T-cell (primary cell): Measurements from ENCODE around the gene RPTOR. TPM values are rescaled to one million over a fixed set of nuclear protein-coding genes. Genes with fewer than 3 reads are reported as not detected.

ENCODE experiments used
- ATAC-seq, 4 experiments: fragments of 200-7000 bp in 3 of 4; fragments of 150-1000 bp in 1 of 4; cut with Tn5 transposase; replicated peaks in 1 of 4; 1 replicate in 3 of 4; 2 replicates in 1 of 4; pipeline ENCODE4 v1.10.0; 2021; ENCODE audit warnings: moderate library complexity in 3 of 4, mild to moderate bottlenecking in 2 of 4, moderate number of reproducible peaks in 1 of 4
- CTCF ChIA-PET, 2 donors: fragments of 300-600 bp; sonication (Branson Sonifier 250); formaldehyde crosslinking; loops; one replicate each; lab custom pipeline; 2022; ENCODE audit warnings: antibody characterized with exemption in 2 of 2; lab: Charles Lee
- POLR2A ChIA-PET, 2 donors: fragments of 300-600 bp; sonication (Branson Sonifier 250); formaldehyde crosslinking; loops; one replicate each; lab custom pipeline; 2022; ENCODE audit warnings: antibody characterized with exemption in 2 of 2; lab: Charles Lee
- DNase-seq, 35 experiments: peaks; one replicate each; pipeline versions ENCODE4 v3.0.0 to v3.0.0-alpha.2; 2013 to 2023
- H3K27ac ChIP-seq: one replicate; pipeline ENCODE4 v1.5.1; 2013; ENCODE audit warnings: low read length
- H3K27me3 ChIP-seq, 2 experiments: replicated peaks in 1 of 2; 1 replicate in 1 of 2; 2 replicates in 1 of 2; pipeline versions ENCODE4 v1.6.1 to v1.7.0; 2013; ENCODE audit warnings: low read length in 1 of 2, mixed read lengths in 1 of 2; ENCODE audit not compliant: control insufficient read depth in 2 of 2, insufficient read depth in 2 of 2; ENCODE audit errors: extremely low read depth in 1 of 2
- H3K36me3 ChIP-seq, 2 donors: 1 replicate in 1 of 2; 2 replicates in 1 of 2; pipeline versions ENCODE4 v1.6.1 to v1.7.0; 2013; ENCODE audit warnings: low read length in 1 of 2; ENCODE audit not compliant: control insufficient read depth in 2 of 2, insufficient read depth in 1 of 2; ENCODE audit errors: extremely low read depth in 1 of 2
- H3K4me1 ChIP-seq, 2 experiments: 1 replicate in 1 of 2; 2 replicates in 1 of 2; pipeline versions ENCODE4 v1.6.1 to v1.7.0; 2013; ENCODE audit warnings: low read length in 2 of 2, mixed read lengths in 1 of 2; ENCODE audit not compliant: insufficient read depth in 2 of 2, control insufficient read depth in 1 of 2; ENCODE audit errors: extremely low read depth in 1 of 2
- H3K4me3 ChIP-seq, 2 donors: 1 replicate in 1 of 2; 2 replicates in 1 of 2; pipeline versions ENCODE4 v1.5.1 to v1.7.0; 2013; ENCODE audit warnings: mild to moderate bottlenecking in 2 of 2, low read length in 1 of 2, moderate library complexity in 1 of 2; ENCODE audit not compliant: control insufficient read depth in 1 of 2; ENCODE audit errors: extremely low read depth in 1 of 2
- H3K9me3 ChIP-seq: 2 replicates; pipeline ENCODE4 v1.7.0; 2013
- H3K27ac Mint-ChIP-seq, 2 donors: one replicate each; pipeline ENCODE4 v1.8.0; 2020 to 2021; ENCODE audit warnings: mild to moderate bottlenecking in 2 of 2, mixed read lengths in 2 of 2
- H3K27me3 Mint-ChIP-seq, 2 donors: one replicate each; pipeline ENCODE4 v1.8.0; 2021 to 2022; ENCODE audit warnings: mixed read lengths in 2 of 2
- H3K36me3 Mint-ChIP-seq: one replicate; pipeline ENCODE4 v1.8.0; 2021; ENCODE audit warnings: mixed read lengths
- H3K4me1 Mint-ChIP-seq, 3 donors: one replicate each; pipeline ENCODE4 v1.8.0; 2020 to 2022; ENCODE audit warnings: mixed read lengths in 3 of 3, mild to moderate bottlenecking in 1 of 3
- H3K4me3 Mint-ChIP-seq, 3 donors: one replicate each; pipeline ENCODE4 v1.8.0; 2020 to 2022; ENCODE audit warnings: mild to moderate bottlenecking in 3 of 3, mixed read lengths in 3 of 3, moderate library complexity in 3 of 3
- H3K9me3 Mint-ChIP-seq, 3 donors: one replicate each; pipeline ENCODE4 v1.8.0; 2020 to 2022; ENCODE audit warnings: mixed read lengths in 3 of 3
- WGBS: methylation state at CpG from one replicate; pipeline ENCODE4 v1.1.5; 2013; ENCODE audit warnings: missing lambda C conversion rate; ENCODE audit not compliant: insufficient coverage; 5-methylcytosine and 5-hydroxymethylcytosine counted together
- total RNA-seq, 35 experiments: library from RNA in 6 of 35; stranded (reverse) in 6 of 35; fragments of 120-200 nt in 1 of 35; gene quantifications; one replicate each; pipeline versions ENCODE4 v1.2.1 to v1.2.4 and lab custom pipeline; 2013 to 2026

RPTOR gene
- total RNA-seq, 5 donors from 2014 or later (not counting 1 experiment from before 2014, with no cell fraction given), result 59.4 to 76.8 (median 71.4) TPM

DNA sequence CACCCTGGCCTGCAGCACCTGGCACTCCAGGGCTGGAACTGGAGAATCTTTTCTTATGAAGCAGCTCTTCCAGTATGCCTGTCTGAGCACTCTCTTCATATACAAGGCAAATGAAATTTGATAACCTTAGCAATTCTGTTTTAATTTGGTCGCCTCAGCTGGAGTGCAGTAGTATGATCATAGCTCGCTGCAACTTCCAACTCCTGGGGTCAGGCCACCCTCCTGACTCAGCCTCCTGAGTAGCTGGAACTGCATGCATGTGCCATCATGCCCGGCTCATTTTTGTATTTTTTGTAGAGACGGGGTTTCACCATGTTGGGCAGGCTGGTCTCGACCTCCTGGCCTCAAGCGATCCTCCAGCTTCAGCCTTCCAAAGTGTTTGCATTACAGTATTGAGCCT is 306.2 kb downstream of the RPTOR start:
- ChIA-PET POLR2A (no interaction called here), CTCF (no interaction called here)
- Mint-ChIP-seq H3K36me3 (peaks cover 31% of the 10 kb centered on the region), H3K4me1 (peaks cover 49 to 68% (median 58%) of the 10 kb centered on the region in 3 donors), H3K27ac (peak overlapping the region in 1 of 2 donors; percentile 76), H3K9me3 (no peaks in the 10 kb centered on the region), H3K4me3 (no peak overlapping the region), H3K27me3 (no peaks in the 10 kb centered on the region)
- Histone ChIP-seq H3K9me3 (no peaks in the 10 kb centered on the region), H3K27ac (no peak overlapping the region), H3K4me3 (no peak overlapping the region), H3K4me1 (peaks cover 16 to 44% of the 10 kb centered on the region in 2 experiments), H3K36me3 (peaks cover 21 to 26% of the 10 kb centered on the region in 2 donors), H3K27me3 (no peaks in the 10 kb centered on the region)
- 83% methylated on average over 6 of the region's 6 CpGs for WGBS
- ATAC-seq (no peak), DNase-seq (no peak)

DNA sequence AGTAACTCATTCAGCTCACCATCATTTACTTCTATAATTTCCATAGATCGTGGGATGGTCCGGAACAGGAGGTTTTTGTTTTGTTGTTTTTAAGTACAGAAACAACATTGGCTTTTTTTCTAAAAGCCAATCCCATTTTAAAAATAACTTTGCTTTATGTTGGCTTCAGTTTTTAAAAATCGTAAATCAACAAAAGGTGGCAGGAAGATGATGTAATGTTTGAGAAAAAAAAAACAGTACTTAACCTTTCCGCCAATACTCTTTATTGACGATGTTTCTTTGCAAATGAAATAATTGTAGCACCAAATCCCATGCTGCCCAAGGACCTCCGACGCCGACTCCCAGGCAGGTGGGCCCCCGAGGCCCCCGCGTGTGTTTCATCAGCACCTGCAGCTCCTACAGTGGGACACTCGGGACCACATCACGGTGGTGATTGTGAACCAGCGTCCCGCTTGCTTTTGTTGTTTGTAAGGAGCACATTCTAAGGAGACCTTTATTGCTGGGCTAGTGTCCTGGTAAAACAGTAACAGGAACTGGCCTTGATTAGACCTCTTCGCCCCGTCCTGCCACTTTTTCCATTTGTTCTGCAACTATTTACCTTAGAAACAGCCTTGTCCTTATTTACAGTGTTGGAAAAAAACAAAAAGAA is 306.8 kb downstream of the RPTOR start:
- peaks cover 49 to 68% (median 58%) of the 10 kb centered on the region in 3 donors for H3K4me1 Mint-ChIP-seq
- Histone ChIP-seq H3K27me3 (no peaks in the 10 kb centered on the region), H3K36me3 (peaks cover 26% of the 10 kb centered on the region in 2 donors), H3K9me3 (no peaks in the 10 kb centered on the region), H3K4me1 (peaks cover 16 to 44% of the 10 kb centered on the region in 2 experiments), H3K27ac (no peak overlapping the region), H3K4me3 (no peak overlapping the region)
- H3K27ac Mint-ChIP-seq, result no peak overlapping the region
- H3K27me3 Mint-ChIP-seq, result no peaks in the 10 kb centered on the region
- no peak overlapping the region for H3K4me3 Mint-ChIP-seq
- H3K36me3 Mint-ChIP-seq, result peaks cover 36% of the 10 kb centered on the region
- DNase-seq, result no peak
- 100% methylated on average over 1 of the region's 17 CpGs for WGBS
- no peaks in the 10 kb centered on the region for H3K9me3 Mint-ChIP-seq
- ChIA-PET POLR2A (interaction anchor here in 1 of 2 donors (0.5 kb wide), 1 partner anchor 12 kb away, joined by 3 read pairs; no protein-coding TSS in a partner anchor), CTCF (no interaction called here)
- ATAC-seq, result no peak

DNA sequence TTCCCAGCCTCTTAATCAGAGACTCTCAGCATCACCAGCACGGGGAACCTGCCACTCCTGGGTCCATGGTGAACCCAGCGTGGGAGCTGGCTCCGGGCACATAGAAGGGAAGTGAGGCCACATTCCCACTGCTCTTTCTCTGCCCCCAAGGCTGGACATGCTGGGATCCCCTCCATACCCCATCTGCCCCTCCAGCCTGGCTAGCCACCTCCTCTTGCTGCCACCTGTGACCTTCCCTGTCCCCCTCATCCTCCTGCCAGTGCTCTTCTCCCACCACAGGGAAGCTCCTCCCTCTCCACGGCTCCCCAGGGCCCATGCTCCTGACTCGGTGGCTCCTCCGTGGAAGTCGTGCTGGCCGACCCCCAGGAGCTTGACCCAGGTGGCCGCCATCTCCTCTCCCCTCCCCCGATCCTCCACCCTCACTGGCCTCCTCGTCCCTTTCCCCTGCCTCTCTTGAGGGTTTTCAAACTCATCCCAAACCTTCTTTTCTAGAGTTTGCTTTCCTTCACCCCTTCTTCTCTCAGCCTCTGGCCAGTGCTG is 307.9 kb downstream of the RPTOR start:
- DNase-seq (no peak), ATAC-seq (no peak)
- 95% methylated on average over 10 of the region's 11 CpGs for WGBS

DNA sequence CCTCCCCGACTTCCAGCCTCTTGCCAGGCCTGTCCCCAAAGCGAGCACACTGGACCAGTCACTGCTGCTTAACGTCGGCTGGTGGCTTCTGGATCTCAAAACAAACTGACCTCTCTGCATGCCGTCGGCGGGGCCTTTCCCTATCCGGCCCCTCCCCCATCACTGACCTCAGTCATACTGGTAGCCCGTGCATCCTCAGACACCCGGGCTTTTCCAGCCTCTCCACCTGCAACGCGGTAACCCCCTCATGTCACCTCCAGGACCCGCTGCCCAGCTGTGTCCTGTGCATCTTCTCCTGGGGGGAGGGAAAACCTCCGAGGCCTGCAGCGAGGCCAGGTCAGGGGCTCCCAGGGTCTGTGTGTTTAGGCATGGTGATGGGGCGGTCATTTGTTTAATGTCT is 308.4 kb downstream of the RPTOR start:
- Mint-ChIP-seq H3K4me3 (no peak overlapping the region), H3K4me1 (peaks cover 41 to 63% (median 49%) of the 10 kb centered on the region in 3 donors), H3K27me3 (no peaks in the 10 kb centered on the region), H3K27ac (no peak overlapping the region), H3K36me3 (peaks cover 40% of the 10 kb centered on the region), H3K9me3 (no peaks in the 10 kb centered on the region)
- Histone ChIP-seq H3K36me3 (peaks cover 28 to 34% of the 10 kb centered on the region in 2 donors), H3K27me3 (no peaks in the 10 kb centered on the region), H3K9me3 (no peaks in the 10 kb centered on the region), H3K4me3 (no peak overlapping the region), H3K4me1 (peaks cover 8 to 36% of the 10 kb centered on the region in 2 experiments), H3K27ac (no peak overlapping the region)
- ATAC-seq, result no peak
- WGBS, result 88% methylated on average over 6 of the region's 16 CpGs
- CTCF ChIA-PET, result no interaction called here
- POLR2A ChIA-PET, result no interaction called here
- DNase-seq, result no peak

More for the DNA sequence above, 307.9 kb downstream of the RPTOR start:
- Mint-ChIP-seq H3K27me3 (no peaks in the 10 kb centered on the region), H3K4me1 (peaks cover 45 to 67% (median 55%) of the 10 kb centered on the region in 3 donors), H3K27ac (no peak overlapping the region), H3K4me3 (no peak overlapping the region), H3K36me3 (peaks cover 39% of the 10 kb centered on the region), H3K9me3 (no peaks in the 10 kb centered on the region)
- Histone ChIP-seq H3K4me3 (no peak overlapping the region), H3K36me3 (peaks cover 28 to 29% of the 10 kb centered on the region in 2 donors), H3K27me3 (no peaks in the 10 kb centered on the region), H3K27ac (no peak overlapping the region), H3K9me3 (no peaks in the 10 kb centered on the region), H3K4me1 (peaks cover 10 to 42% of the 10 kb centered on the region in 2 experiments)
- CTCF ChIA-PET, result no interaction called here
- POLR2A ChIA-PET, result no interaction called here

DNA sequence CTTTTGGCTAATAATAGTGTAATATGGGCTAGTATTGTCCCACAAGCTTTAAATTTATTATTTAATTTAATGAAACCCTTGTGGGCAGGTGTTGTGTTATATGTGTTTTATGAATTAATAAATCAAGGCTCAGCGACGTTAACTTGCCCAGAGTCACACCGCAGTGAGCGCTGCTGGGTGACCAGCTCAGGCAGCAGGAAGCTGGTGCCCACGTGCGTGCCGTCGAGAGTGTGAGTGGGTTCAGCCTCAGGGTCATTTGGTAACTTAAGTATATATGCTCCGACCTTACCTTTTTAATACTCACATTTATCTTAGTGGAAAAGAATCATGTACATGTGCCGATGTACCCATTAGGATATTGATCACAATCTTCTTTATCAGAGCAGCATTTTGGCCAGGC is 309.6 kb downstream of the RPTOR start:
- Mint-ChIP-seq H3K36me3 (peaks cover 47% of the 10 kb centered on the region), H3K27ac (no peak overlapping the region), H3K9me3 (no peaks in the 10 kb centered on the region), H3K27me3 (no peaks in the 10 kb centered on the region), H3K4me1 (peaks cover 35 to 63% (median 44%) of the 10 kb centered on the region in 3 donors), H3K4me3 (no peak overlapping the region)
- Histone ChIP-seq H3K9me3 (no peaks in the 10 kb centered on the region), H3K36me3 (peaks cover 25 to 39% of the 10 kb centered on the region in 2 donors), H3K4me1 (peaks cover 0 to 27% of the 10 kb centered on the region in 2 experiments), H3K4me3 (no peak overlapping the region), H3K27me3 (no peaks in the 10 kb centered on the region), H3K27ac (no peak overlapping the region)
- 100% methylated on average over 5 of the region's 10 CpGs for WGBS
- ATAC-seq, result no peak
- POLR2A ChIA-PET, result no interaction called here
- no peak for DNase-seq
- CTCF ChIA-PET, result no interaction called here

DNA sequence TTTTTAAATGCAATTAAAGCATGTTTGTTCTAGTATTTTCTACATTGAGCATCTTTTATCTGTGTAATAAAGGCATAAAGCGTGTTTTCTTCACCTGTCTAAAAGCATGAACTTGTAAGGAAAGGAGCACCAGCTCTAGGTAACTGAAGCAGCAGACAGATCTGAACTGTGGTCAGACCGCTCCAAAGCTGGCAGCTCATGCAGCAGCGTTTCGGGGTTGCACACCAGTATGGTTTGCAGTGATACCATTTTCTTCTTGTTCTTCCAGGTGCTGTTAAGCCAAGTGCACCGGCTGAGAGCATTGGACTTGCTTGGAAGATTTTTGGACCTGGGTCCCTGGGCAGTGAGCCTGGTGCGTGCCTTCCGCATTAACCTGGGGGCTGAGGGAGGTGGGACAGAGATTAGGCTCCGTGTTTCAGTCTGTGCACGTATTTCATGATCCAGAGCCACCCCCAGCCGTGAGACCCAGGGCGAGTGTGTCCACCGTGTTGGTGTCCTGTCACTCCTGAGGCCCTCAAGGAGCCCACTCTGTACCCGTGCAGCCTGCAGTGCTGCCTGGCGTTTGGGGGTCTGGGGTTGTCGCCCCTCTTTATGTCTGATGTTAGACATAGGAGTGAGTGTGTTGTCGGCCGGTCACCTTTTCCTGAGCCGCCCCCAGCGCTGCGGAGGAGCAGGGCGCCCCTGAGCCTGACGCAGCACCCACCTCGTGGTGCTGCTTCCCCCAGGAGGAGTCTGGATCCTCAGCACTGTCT is 310.7 kb downstream of the RPTOR start:
- Mint-ChIP-seq H3K36me3 (peaks cover 45% of the 10 kb centered on the region), H3K27me3 (no peaks in the 10 kb centered on the region), H3K4me1 (peaks cover 29 to 58% (median 42%) of the 10 kb centered on the region in 3 donors), H3K4me3 (no peak overlapping the region), H3K9me3 (no peaks in the 10 kb centered on the region), H3K27ac (peak overlapping the region; percentile 50 to 95)
- Histone ChIP-seq H3K27ac (no peak overlapping the region), H3K4me3 (no peak overlapping the region), H3K27me3 (no peaks in the 10 kb centered on the region), H3K9me3 (no peaks in the 10 kb centered on the region), H3K36me3 (peaks cover 29 to 48% of the 10 kb centered on the region in 2 donors), H3K4me1 (peaks cover 0 to 31% of the 10 kb centered on the region in 2 experiments)
- ChIA-PET POLR2A (interaction anchor here in 1 of 2 donors (0.7 kb wide), 1 partner anchor 405 kb away, joined by 4 read pairs; no protein-coding TSS in a partner anchor), CTCF (no interaction called here)
- ATAC-seq (no peak), DNase-seq (no peak)
- 93% methylated on average over 18 of the region's 23 CpGs for WGBS
